HG02973 (cell line): Measurements from ENCODE around the gene ZNF629.

Experiments used
- ATAC-seq: cut with Tn5 transposase; IDR thresholded peaks from one replicate; pipeline ENCODE4 v1.9.1; 2021; ENCODE audit warnings: moderate library complexity; ENCODE audit not compliant: unreplicated experiment

Gene ZNF629

DNA sequence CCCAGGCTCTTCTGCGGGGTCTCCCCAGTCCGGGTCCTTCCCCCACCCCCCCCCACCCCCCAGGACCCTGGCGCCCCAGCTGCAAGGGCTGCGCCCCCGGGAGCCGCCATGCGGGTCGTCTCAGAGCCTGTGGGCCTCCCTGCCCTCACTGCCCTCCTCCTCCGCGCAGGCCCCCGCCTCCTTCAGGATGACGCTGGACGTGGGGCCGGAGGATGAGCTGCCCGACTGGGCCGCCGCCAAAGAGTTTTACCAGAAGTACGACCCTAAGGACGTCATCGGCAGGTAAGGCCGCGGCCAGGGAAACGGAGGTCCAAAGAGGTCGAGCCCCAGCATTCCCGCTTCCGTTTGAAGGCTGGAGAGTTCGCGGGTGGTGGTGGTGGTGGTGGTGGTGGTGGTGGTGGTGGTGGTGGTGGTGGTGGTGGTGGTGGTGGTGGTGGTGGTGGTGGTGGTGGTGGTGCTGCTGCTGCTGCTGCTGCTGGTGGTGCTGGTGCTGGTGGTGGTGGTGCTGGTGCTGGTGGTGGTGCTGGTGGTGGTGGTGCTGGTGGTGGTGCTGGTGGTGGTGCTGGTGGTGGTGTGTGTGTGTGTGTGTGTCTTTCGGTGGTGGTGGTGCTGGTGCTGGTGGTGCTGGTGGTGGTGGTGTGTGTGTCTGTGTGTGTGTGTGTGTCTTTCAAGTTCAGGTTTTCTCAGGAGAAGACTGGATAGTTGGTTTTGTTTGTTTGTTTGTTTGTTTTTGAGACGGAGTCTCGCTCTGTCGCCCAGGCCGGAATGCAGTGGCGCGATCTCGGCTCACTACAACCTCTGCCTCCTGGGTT lies 38.2 kb downstream of the ZNF629 start:
- ATAC-seq, result peak; percentile 10

DNA sequence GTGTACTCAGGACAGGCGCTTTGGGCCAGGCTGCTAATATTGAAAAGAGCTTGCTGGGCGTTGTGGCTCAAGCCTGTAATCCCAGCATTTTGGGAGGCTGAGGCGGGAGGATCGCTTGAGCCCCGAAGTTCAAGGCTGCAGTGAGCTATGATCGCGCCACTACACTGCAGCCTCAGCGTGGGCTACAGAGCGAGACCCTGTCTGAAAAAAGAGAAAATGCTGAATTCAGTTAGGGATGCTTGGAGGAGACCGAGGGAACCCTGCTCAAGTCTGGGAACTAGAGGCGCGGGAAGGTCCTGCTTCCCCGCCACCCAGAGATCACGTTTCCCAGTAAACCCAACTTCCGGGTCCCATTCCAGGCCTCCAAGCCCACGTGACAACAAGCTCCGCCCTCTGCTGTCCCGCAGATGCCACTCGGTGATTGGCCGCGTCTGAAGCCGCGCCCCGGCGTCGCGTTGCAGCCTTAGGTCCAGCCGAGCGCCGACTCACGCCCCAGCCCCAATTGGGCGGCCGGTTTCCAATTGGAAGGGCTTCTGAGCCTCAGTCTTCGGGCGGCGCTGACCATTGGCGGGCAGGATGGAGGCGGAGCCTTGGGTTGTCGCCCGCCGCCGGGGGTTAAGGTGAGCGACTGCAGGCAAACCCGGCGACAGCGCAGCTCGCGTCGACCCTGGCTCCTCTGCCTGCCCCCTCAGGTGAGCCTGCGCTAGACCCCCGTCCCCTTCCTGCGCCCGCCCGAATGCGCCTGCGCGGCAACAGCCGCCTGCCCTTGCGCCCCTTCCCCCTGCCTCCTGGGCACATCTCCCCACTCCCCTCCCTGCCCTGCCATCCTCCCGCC lies 39.0 kb downstream of the ZNF629 start, which contains the start of gene PHKG2:
Gene PHKG2 (plus strand): TSS at position 627 of the 835 bp plus-strand sequence. CDS start 396 bp downstream, outside the sequence.
- peak; percentile 91 for ATAC-seq

DNA sequence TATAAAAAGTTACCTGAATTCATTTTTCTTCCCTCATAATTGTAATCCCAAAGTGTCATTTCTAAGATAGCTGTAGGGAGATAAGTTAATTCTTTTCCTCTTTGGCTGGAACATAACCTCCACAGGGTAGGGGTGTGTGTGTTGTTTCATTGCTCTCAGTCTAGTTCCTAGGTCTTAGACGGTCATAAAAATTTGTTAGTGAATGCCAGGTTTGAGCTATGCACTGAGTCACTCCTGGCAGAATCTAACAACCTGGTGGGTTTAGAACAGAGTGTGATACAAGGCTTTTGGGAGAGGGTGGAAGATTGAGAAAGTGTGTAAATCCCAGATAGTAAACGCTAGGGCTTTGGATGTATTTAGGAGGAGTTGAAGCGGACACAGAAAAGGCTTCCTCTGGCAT lies 39.7 kb downstream of the ZNF629 start:
- ATAC-seq, result no peak

DNA sequence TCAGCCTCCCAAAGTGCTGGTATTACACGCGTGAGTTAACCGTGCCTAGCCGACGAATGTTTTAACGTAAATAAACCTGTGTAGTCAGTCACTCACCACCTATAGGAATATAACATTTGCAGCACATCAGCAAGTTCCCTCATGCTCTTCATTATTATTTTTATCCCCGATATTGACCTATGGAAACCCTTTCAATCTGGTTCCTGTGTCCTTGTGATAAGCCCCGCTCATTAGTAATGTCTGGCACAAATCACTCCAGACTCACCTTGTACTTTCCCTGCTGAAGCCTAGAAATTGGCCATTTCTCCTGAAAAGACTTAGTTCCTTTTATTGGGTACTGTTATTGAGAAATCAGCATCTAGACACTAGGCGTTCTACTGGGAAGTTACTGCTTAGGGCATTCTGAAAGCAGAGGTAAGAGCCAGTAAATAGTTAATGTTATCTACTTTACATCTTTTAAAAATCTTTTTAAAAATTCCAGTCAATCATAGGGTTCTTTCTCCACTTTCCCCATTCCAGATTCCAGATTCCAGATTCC lies 40.3 kb downstream of the ZNF629 start:
- no peak for ATAC-seq

DNA sequence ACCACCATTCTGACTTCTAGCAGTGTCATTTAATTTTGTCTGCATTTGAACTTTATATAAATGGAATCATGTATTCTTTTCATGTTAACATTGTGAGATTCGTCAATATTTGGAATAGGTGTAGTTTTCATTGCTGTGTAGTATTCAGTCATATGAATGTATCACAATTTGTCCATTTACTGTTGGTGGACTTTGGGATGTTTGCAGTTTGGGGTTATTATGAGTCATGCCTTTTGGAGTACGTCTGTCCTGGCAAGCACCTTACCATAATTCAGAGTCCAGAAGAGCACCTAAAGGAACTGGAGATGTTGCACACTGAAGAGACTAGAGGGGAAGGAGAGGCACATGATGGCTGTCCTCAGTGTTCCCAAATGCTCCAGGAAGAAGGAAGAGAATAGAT lies 41.9 kb downstream of the ZNF629 start:
- ATAC-seq, result no peak

DNA sequence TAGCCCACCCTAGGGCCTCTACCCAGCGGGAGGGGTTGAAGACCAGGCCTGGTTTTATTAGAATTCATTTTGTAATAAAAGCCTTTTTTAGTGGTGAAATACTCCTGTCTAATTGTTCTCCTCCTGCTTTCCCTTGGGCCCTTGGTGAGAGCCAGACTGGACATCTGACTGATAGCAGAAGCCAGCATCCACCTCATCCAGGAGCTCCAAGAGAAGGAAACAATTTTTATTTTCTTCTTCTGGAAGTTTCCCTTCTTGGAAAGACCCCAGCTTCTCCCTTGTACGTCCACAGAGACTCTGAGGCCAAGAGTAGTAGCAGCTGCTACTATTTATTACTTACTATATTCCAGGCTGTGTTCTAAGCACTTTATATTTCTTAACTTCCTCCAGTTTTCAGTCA lies 42.8 kb downstream of the ZNF629 start:
- no peak for ATAC-seq

DNA sequence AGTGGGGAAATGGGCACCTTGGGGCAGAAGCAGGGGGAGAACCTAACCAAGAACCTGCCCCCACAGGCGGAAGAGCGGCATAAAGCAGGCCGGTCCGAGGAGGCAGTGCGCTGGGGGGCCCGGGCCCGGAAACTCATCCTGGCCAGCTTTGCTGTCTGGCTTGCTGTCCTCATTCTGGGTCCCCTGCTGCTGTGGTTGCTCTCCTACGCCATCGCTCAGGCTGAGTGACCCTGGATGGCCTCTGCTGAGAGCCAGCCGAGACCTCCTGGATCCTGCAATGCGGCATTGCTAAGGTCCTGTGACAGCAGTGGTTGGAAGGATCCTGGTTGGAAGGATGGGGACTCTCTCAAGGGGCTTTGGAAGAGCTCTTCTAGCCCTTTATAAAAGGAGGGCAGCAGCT lies 43.3 kb downstream of the ZNF629 start:
- no peak for ATAC-seq

DNA sequence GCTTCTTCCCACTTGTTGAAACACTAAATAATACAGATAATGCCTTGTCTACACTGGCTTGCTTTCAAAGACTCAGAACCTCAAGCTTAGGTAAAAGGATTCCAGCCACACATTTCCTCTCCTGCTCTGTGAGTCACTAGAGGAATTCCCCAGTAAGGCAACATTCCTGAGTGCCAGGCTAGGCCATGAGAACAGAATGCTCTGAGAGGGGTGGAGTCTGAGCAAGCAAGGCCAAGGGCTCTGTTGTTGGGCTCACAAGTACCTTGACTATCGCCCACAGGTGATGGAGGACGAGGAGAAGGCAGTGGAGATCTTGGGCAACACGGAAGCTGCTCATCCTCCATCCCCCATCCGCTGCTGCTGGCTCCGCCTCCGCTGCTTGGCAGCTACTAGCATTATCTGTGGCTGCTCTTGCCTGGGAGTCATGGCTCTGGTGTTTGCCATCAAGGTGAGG lies 45.5 kb downstream of the ZNF629 start:
- ATAC-seq, result no peak

DNA sequence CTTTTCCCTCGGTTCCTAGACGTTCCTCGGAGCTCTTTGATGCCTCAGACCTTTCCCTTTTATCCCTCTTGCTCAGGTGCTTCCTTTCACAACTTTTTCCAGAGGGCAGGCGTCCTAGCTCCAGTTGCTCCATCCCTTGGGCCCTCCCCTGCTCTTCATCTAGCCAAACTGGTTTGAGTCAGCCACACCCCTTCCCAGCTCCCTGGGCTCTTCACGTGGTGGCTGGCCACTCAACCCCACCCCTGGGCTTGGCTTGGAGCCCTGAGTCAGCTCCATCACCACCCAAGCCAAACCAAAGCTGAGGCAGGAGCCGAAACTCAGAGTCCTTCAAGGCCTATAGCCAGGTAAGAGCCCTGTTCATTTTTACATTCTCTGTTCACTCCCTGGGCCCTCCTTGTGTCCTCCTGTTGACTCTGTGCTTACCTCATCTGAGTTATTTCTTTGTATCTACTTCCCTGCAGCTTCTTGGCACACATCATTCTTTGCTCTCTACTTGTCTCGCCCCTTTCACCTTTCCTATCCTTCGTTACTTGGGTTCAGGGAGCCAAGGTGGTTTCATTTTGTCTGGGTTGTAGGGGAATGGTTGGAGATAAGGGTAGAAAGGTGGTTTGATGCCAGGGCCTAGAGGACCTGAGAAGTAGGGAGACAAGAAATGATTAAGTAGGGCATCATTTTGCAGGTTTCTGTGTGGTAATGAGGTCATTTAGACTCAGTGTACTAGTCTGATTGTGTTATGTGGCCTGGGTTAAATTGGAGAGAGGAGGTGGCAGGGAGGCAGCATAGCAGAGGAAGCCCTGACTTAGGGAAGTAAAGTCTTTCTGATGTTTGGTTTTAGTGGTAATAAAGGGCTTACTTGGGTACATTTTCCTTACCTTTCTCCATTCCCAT lies 46.4 kb downstream of the ZNF629 start:
- ATAC-seq, result no peak

DNA sequence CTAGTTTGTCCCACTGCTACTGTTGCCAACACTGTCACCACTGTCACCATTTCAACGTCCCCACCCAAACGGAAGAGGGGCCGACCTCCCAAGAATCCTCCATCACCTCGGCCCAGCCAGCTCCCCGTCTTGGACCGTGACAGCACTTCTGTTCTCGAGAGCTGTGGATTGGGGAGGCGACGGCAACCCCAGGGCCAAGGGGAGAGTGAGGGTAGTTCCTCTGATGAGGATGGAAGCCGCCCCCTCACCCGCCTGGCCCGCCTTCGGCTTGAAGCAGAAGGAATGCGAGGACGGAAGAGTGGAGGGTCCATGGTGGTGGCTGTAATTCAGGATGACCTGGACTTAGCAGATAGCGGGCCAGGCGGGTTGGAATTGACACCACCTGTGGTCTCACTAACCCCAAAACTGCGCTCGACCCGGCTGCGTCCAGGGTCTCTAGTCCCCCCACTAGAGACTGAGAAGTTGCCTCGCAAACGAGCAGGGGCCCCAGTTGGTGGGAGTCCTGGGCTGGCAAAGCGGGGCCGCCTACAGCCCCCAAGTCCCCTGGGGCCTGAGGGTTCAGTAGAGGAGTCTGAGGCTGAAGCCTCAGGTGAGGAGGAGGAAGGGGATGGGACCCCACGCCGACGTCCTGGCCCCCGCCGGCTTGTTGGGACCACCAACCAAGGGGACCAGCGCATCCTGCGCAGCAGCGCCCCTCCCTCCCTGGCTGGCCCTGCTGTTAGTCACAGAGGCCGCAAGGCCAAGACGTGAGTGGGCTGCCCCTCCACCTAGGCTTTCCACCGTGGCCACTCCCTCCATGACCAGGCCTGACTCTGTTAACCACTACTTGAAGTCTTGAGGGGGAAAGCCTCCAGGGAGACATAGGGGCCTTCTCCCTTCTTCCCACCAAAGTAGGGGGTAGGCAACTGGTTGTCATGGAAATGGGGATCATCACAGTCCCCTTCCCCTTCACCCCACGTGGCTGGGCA lies 47.7 kb downstream of the ZNF629 start:
- ATAC-seq, result no peak

DNA sequence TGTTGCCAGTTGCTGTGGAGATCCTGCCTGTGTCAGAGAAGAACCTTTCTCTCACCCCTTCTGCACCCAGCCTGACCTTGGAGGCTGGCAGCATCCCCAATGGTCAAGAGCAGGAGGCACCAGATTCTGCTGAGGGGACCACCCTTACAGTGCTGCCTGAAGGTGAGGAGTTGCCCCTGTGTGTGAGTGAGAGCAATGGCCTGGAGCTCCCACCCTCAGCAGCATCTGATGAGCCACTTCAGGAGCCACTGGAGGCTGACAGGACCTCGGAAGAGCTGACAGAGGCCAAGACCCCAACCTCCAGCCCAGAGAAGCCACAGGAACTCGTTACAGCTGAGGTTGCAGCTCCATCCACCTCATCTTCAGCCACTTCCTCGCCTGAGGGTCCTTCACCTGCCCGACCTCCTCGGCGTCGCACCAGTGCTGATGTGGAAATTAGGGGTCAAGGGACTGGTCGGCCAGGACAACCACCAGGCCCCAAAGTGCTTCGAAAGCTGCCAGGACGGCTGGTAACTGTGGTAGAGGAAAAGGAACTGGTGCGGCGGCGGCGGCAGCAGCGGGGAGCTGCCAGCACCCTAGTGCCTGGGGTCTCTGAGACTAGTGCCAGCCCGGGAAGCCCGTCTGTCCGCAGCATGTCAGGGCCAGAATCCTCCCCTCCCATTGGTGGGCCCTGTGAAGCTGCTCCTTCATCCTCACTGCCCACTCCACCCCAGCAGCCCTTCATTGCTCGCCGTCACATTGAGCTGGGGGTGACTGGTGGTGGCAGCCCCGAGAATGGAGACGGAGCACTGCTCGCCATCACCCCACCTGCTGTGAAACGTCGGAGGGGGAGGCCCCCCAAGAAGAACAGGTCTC lies 49.0 kb downstream of the ZNF629 start:
- ATAC-seq, result no peak

DNA sequence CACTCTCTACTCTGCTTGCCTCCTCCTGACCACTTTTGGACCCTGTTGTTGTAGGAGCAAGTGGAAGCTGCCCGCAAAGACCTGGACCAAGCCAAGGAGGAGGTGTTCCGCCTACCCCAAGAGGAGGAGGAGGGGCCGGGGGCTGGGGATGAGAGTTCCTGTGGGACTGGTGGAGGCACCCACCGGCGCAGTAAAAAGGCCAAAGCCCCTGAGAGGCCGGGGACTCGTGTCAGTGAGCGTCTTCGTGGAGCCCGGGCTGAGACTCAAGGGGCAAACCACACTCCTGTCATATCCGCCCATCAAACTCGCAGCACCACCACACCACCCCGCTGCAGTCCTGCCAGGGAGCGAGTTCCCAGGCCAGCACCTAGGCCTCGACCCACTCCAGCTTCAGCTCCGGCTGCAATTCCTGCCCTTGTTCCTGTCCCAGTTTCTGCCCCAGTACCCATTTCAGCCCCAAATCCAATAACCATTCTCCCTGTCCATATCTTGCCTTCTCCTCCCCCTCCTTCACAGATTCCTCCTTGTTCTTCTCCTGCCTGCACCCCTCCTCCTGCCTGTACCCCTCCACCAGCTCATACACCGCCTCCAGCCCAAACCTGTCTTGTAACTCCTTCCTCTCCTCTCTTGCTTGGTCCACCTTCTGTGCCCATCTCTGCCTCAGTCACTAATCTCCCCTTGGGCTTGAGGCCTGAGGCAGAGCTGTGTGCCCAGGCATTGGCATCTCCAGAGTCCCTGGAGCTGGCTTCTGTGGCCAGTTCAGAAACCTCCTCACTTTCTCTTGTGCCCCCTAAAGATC lies 49.8 kb downstream of the ZNF629 start:
- no peak for ATAC-seq

DNA sequence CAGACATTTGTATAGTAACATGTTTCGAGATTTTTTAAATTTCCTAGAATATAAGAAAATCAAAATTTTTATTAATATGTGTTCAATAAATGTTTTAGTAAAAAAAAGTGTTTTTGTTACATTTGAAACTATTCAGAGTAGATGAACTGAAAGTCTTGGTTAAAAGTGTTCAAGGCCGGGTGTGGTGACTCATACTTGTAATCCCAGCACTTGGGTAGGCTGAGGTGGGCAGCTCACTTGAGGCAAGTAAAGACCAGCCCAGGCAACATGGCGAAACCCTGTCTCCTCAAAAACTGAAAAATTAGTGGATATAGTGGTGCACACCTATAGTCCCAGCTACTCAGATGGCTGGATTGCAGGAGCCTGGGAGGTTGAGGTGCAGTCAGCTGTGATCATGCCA lies 55.6 kb downstream of the ZNF629 start:
- ATAC-seq, result no peak

DNA sequence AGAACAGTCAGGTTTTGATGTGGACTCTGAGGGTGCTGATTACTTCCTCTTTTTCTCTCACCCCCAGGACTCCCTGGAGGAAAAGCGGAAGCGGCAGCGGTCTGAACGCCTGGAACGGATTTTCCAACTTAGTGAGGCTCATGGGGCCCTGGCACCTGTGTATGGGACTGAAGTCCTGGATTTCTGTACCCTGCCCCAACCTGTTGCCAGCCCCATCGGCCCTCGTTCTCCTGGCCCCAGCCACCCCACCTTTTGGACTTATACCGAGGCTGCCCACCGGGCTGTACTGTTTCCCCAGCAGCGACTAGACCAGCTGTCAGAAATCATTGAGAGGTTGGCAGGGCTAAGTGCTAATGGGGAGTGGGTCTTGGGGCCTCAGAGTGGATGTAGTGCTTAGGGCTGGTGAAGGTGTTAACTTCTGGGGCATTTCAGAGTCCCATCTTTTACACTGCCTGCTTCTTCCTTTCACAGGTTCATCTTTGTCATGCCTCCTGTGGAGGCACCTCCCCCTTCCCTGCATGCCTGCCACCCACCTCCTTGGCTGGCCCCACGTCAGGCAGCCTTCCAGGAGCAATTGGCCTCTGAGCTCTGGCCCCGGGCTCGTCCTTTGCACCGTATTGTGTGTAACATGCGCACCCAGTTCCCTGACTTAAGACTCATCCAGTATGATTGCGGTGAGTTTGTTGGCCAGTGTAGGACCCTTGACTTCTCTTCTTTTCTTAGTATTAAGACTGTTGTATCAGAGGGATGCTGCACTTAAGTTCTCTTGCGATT lies 57.9 kb downstream of the ZNF629 start:
- no peak for ATAC-seq
